ENCODE measurements around the gene CSE1L.
"Not testable (repeated sequence)": the region's sequence is repeated elsewhere in the genome, so short reads cannot be mapped to it uniquely, and the experiment has no call there.

The CSE1L gene

GRCh38 chr20:49063279-49063678, 17.2 kb downstream of the CSE1L start:
- no peak for DNase-seq (ENCODE audit: low spot score)

- DNase-seq (ENCODE audit: low spot score): no peak
These were observed 28.4 kb downstream of the CSE1L start for GRCh38 chr20:49074521-49074920.

- no peak for DNase-seq (ENCODE audit: low spot score)
These were observed 32.2 kb downstream of the CSE1L start for GRCh38 chr20:49078310-49078709.

- DNase-seq (ENCODE audit: low spot score): not testable (repeated sequence)
These were observed 36.2 kb downstream of the CSE1L start for GRCh38 chr20:49082295-49082694.

- no peak for DNase-seq (ENCODE audit: low spot score)
These were observed 45.0 kb downstream of the CSE1L start for GRCh38 chr20:49091104-49091503.

GRCh38 chr20:49091762-49092161, 45.6 kb downstream of the CSE1L start:
- DNase-seq (ENCODE audit: low spot score): no peak

- no peak for DNase-seq (ENCODE audit: low spot score)
These were observed 50.2 kb downstream of the CSE1L start for GRCh38 chr20:49096203-49096730.

- DNase-seq (ENCODE audit: low spot score): no peak
These were observed 51.0 kb downstream of the CSE1L start for GRCh38 chr20:49097159-49097558.

- DNase-seq (ENCODE audit: low spot score): no peak
These were observed 52.0 kb downstream of the CSE1L start for GRCh38 chr20:49098136-49098535.

- DNase-seq (ENCODE audit: low spot score): no peak
These were observed 52.9 kb downstream of the CSE1L start for GRCh38 chr20:49099011-49099410.

GRCh38 chr20:49100292-49100691, 54.2 kb downstream of the CSE1L start:
- DNase-seq (ENCODE audit: low spot score): not testable (repeated sequence)

- no peak for DNase-seq (ENCODE audit: low spot score)
These were observed 54.9 kb downstream of the CSE1L start for GRCh38 chr20:49100972-49101371.

- no peak for DNase-seq (ENCODE audit: low spot score)
These were observed 56.9 kb downstream of the CSE1L start for GRCh38 chr20:49103019-49103418.

GRCh38 chr20:49103647-49104364, 57.7 kb downstream of the CSE1L start:
- DNase-seq (ENCODE audit: low spot score): no peak

- DNase-seq (ENCODE audit: low spot score): no peak
These were observed 58.2 kb downstream of the CSE1L start for GRCh38 chr20:49104365-49104648.

- DNase-seq (ENCODE audit: low spot score): not testable (repeated sequence)
These were observed 59.0 kb downstream of the CSE1L start for GRCh38 chr20:49104979-49105547.

GRCh38 chr20:49106328-49106727, 60.2 kb downstream of the CSE1L start:
- no peak for DNase-seq (ENCODE audit: low spot score)

GRCh38 chr20:49110767-49111694, 64.9 kb downstream of the CSE1L start:
- DNase-seq (ENCODE audit: low spot score): no peak

- no peak for DNase-seq (ENCODE audit: low spot score)
These were observed 66.6 kb downstream of the CSE1L start for GRCh38 chr20:49112596-49113274.

- no peak for DNase-seq (ENCODE audit: low spot score)
These were observed 69.5 kb downstream of the CSE1L start for GRCh38 chr20:49115564-49115963.

GRCh38 chr20:49118307-49118706, 72.2 kb downstream of the CSE1L start:
- DNase-seq (ENCODE audit: low spot score): no peak

- DNase-seq (ENCODE audit: low spot score): no peak
These were observed 73.9 kb downstream of the CSE1L start for GRCh38 chr20:49119988-49120387.

Data from CD4-positive, alpha-beta T cell treated with Interleukin-6 at 100 ng/mL for 8 hours (primary cell).